Epithelial cell of prostate (primary cell): ENCODE data around the gene ACOT8.
"Not testable (repeated sequence)": the region's sequence is repeated elsewhere in the genome, so short reads cannot be mapped to it uniquely, and the experiment has no call there.

Source experiments
- DNase-seq: peaks from one replicate; pipeline ENCODE4 v3.0.0-alpha.2; 2011; ENCODE audit warnings: low read depth, low spot score
- H3K27ac ChIP-seq: fragments of 450-650 bp; 2 replicates; pipeline ENCODE4 v1.5.1; 2017; ENCODE audit warnings: mild to moderate bottlenecking

Gene ACOT8

GRCh38 chr20:45798935-45799642, 58.1 kb downstream of the ACOT8 start:
- no peak overlapping the region for H3K27ac ChIP-seq
- DNase-seq = no peak

- H3K27ac ChIP-seq, DNase-seq: not testable (repeated sequence)
These were observed 59.2 kb downstream of the ACOT8 start for GRCh38 chr20:45797955-45798354.

GRCh38 chr20:45797510-45797909, 59.7 kb downstream of the ACOT8 start:
- H3K27ac ChIP-seq, DNase-seq: not testable (repeated sequence)

GRCh38 chr20:45796337-45797065, 60.7 kb downstream of the ACOT8 start:
- no peak for DNase-seq
- no peak overlapping the region for H3K27ac ChIP-seq

GRCh38 chr20:45792317-45793118, 64.7 kb downstream of the ACOT8 start:
- no peak for DNase-seq
- peak overlapping the region; percentile 49 for H3K27ac ChIP-seq
